Psoas muscle (tissue), 8 donors: ENCODE data around the gene FLAD1. TPM values are rescaled to one million over a fixed set of nuclear protein-coding genes. Genes with fewer than 3 reads are reported as not detected.

Experiments used
- ATAC-seq, 4 donors: fragments of 200-7000 bp; cut with Tn5 transposase; one replicate each; pipeline ENCODE4 v1.9.1; 2020; ENCODE audit warnings: moderate library complexity in 3 of 4, mild to moderate bottlenecking in 2 of 4
- DNase-seq, 2 donors: peaks; one replicate each; pipeline ENCODE4 v3.0.0-alpha.2; 2020
- H3K27ac ChIP-seq: fragments of 200-600 bp; one replicate; pipeline ENCODE4 v1.8.0; 2022
- H3K27me3 ChIP-seq, 3 donors: fragments of 200-600 bp in 1 of 3; one replicate each; pipeline versions ENCODE4 v1.6.1 to v1.8.0; 2013 to 2022; ENCODE audit warnings: low read length in 2 of 3, mild to moderate bottlenecking in 2 of 3, moderate library complexity in 1 of 3; ENCODE audit not compliant: insufficient read depth in 3 of 3
- H3K36me3 ChIP-seq, 2 donors: fragments of 200-600 bp in 1 of 2; one replicate each; pipeline versions ENCODE4 v1.6.1 to v1.8.0; 2013 to 2022; ENCODE audit warnings: low read depth in 1 of 2, mild to moderate bottlenecking in 1 of 2, moderate library complexity in 1 of 2; ENCODE audit not compliant: insufficient read depth in 1 of 2
- H3K4me1 ChIP-seq: fragments of 200-600 bp; one replicate; pipeline ENCODE4 v1.8.0; 2022
- H3K4me3 ChIP-seq: fragments of 200-600 bp; one replicate; pipeline ENCODE4 v1.8.0; 2022; ENCODE audit warnings: mild to moderate bottlenecking
- H3K9me3 ChIP-seq: fragments of 200-600 bp; one replicate; pipeline ENCODE4 v1.8.0; 2022
- whole genome bisulfite sequencing, 3 donors: extraction: QIAGEN DNeasy Blood & Tissue Kit; methylation state at CpG; one replicate each; pipeline versions ENCODE4 v1.1.6 to v1.1.7; 2013; 5-methylcytosine and 5-hydroxymethylcytosine counted together
- intact Hi-C, 2 donors: fragments of 100-400 bp; cut with DNase I; formaldehyde crosslinking; loops; one replicate each; pipeline versions ENCODE4 v1.11.0 to v1.14.2; 2022
- polyA plus RNA-seq, 3 donors: library from polyadenylated mRNA; stranded (reverse); fragments of 200-250 nt; gene quantifications; one replicate each; pipeline ENCODE4 v1.2.3, GENCODE V29; 2013
- total RNA-seq, 4 donors: library from RNA; stranded (reverse); fragmentation: NEBNext Ultra II Directional in 2 of 4; extraction: Animal tissue kit (Norgen Biotek cat#: 25700) in 2 of 4; gene quantifications; one replicate each; pipeline versions ENCODE4 v1.2.1 to v1.2.4, GENCODE V29; 2021 to 2023
- TF ChIP-seq, protein P1 (sequence below): fragments of 200-600 bp; IDR thresholded peaks from one replicate; pipeline ENCODE4 v1.8.0; 2022; ENCODE audit warnings: antibody characterized with exemption
- donor health status: healthy with polysubstance abuse.
- donor health status: DM: no; HTN: no; CAD: no; lungs with moderate emphysema.
- donor health status: Bipolar disorder and iron deficiency.
- donor health status: healthy.
- donor health status: DM: yes; HTN: yes; CAD: no.
- donor health status: DM: no; HTN: no; CAD: no.
- donor health status: DM: no; HTN: no; CAD: no.
- donor health status: DM: yes; HTN: yes; CAD: no.

FLAD1 gene
- total and polyA plus RNA-seq, 7 donors, result 24.5 to 52.7 (median 34.9) TPM

- DNase-seq, result peak; percentile 91 to 96
- intact Hi-C loops, result loop anchor here in 1 of 2 donors (10.0 kb wide), 1 partner anchor 373 kb away; the partner anchor contains the start of gene CHRNB2
- peak overlapping the region; percentile 76 for H3K4me3 ChIP-seq
- peaks cover 4% of the 10 kb centered on the region for H3K4me1 ChIP-seq
- peak overlapping the region; percentile 95 for H3K27ac ChIP-seq
- peaks cover 0 to 4% of the 10 kb centered on the region in 2 donors for H3K36me3 ChIP-seq
- H3K9me3 ChIP-seq, result no peaks in the 10 kb centered on the region
- no peaks in the 10 kb centered on the region for H3K27me3 ChIP-seq
- TF ChIP-seq, protein P1, sequence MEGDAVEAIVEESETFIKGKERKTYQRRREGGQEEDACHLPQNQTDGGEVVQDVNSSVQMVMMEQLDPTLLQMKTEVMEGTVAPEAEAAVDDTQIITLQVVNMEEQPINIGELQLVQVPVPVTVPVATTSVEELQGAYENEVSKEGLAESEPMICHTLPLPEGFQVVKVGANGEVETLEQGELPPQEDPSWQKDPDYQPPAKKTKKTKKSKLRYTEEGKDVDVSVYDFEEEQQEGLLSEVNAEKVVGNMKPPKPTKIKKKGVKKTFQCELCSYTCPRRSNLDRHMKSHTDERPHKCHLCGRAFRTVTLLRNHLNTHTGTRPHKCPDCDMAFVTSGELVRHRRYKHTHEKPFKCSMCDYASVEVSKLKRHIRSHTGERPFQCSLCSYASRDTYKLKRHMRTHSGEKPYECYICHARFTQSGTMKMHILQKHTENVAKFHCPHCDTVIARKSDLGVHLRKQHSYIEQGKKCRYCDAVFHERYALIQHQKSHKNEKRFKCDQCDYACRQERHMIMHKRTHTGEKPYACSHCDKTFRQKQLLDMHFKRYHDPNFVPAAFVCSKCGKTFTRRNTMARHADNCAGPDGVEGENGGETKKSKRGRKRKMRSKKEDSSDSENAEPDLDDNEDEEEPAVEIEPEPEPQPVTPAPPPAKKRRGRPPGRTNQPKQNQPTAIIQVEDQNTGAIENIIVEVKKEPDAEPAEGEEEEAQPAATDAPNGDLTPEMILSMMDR, result peak; percentile 20
- WGBS, 3 donors, result 1% methylated on average over 36 of the region's 36 CpGs
- ATAC-seq, result peak; percentile 85 to 90 (median 86)
Measured at GRCh38 chr1:154937085-154937987, 45.8 kb upstream of the FLAD1 start.

DNA sequence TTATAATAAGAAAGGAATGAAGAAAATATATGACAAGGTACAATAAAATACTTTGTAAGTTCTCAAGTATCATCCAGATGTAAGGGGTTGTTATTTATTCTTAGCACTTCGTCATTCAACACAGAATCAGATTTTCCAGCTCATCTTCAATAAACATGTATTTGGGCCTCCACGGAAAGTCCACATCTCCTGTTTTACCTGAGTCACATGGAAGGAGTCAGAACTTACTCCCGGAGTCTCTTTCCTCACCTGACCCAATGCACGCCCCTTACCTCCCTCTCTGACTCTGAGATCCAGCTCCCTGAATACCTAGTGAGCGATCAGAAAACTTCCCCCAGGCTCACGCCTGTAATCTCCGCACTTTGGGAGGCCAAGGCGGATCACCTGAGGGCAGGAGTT lies 45.2 kb upstream of the FLAD1 start:
- ATAC-seq (no peak), DNase-seq (no peak)
- TF ChIP-seq, protein P1, result no peak
- WGBS, 3 donors, result 85 to 94% (median 87%) methylated on average over 8 of the region's 8 CpGs
- no peaks in the 10 kb centered on the region for H3K27me3 ChIP-seq
- no peaks in the 10 kb centered on the region for H3K9me3 ChIP-seq
- intact Hi-C loops, result loop anchor here in 1 of 2 donors (10.0 kb wide), 1 partner anchor 373 kb away; the partner anchor contains the start of gene CHRNB2
- H3K27ac ChIP-seq, result peak overlapping the region; percentile 95
- peaks cover 4% of the 10 kb centered on the region for H3K4me1 ChIP-seq
- peak overlapping the region; percentile 76 for H3K4me3 ChIP-seq
- H3K36me3 ChIP-seq, result peaks cover 0 to 6% of the 10 kb centered on the region in 2 donors

GRCh38 chr1:154938604-154939399 lies 44.3 kb upstream of the FLAD1 start:
- ATAC-seq (no peak), DNase-seq (no peak)
- Histone ChIP-seq H3K4me1 (peaks cover 4% of the 10 kb centered on the region), H3K27me3 (no peaks in the 10 kb centered on the region), H3K9me3 (no peaks in the 10 kb centered on the region), H3K36me3 (peaks cover 0 to 6% of the 10 kb centered on the region in 2 donors), H3K27ac (peak overlapping the region; percentile 95), H3K4me3 (no peak overlapping the region)
- WGBS, 3 donors, result 91 to 96% (median 91%) methylated on average over 7 of the region's 7 CpGs
- TF ChIP-seq, protein P1, result no peak
- intact Hi-C loops, result loop anchor here in 1 of 2 donors (10.0 kb wide), 1 partner anchor 374 kb away; the partner anchor contains the start of gene CHRNB2

- H3K36me3 ChIP-seq, result peaks cover 2 to 18% of the 10 kb centered on the region in 2 donors
- no peaks in the 10 kb centered on the region for H3K27me3 ChIP-seq
- H3K4me3 ChIP-seq, result no peak overlapping the region
- H3K4me1 ChIP-seq, result peaks cover 10% of the 10 kb centered on the region
- H3K9me3 ChIP-seq, result no peaks in the 10 kb centered on the region
- TF ChIP-seq, protein P1, result no peak
- ATAC-seq, result no peak
- 88% methylated on average over 1 of the region's 1 CpG for WGBS, 3 donors
- no peak for DNase-seq
- intact Hi-C loops, result no loop called here
- no peak overlapping the region for H3K27ac ChIP-seq
Measured at GRCh38 chr1:154940213-154940560, 43.0 kb upstream of the FLAD1 start.
